ENCODE results near the gene ATP4A.
A peak's percentile ranks its signal among the peaks of the same experiment; 100 is the strongest.

Gene ATP4A

GRCh38 chr19:35524181-35524837, 39.1 kb downstream of the ATP4A start:
- DNase-seq (ENCODE audit: low read depth in 2 of 2): no peak

GRCh38 chr19:35522745-35523327, 40.6 kb downstream of the ATP4A start:
- DNase-seq (ENCODE audit: low read depth in 2 of 2): no peak

GRCh38 chr19:35521124-35521743, 42.2 kb downstream of the ATP4A start:
- DNase-seq (ENCODE audit: low read depth in 2 of 2): no peak

GRCh38 chr19:35519291-35519690, 44.2 kb downstream of the ATP4A start:
- DNase-seq (ENCODE audit: low read depth in 2 of 2): no peak

- DNase-seq (ENCODE audit: low read depth in 2 of 2): peak; percentile 91 to 93
Observed at GRCh38 chr19:35518313-35518712, 45.1 kb downstream of the ATP4A start.

GRCh38 chr19:35517342-35517741, 46.1 kb downstream of the ATP4A start:
- DNase-seq (ENCODE audit: low read depth in 2 of 2): no peak

- DNase-seq (ENCODE audit: low read depth in 2 of 2): no peak
Observed at GRCh38 chr19:35516310-35516709, 47.1 kb downstream of the ATP4A start.

GRCh38 chr19:35514282-35514809, 49.1 kb downstream of the ATP4A start:
- DNase-seq (ENCODE audit: low read depth in 2 of 2): no peak

GRCh38 chr19:35513628-35514281, 49.7 kb downstream of the ATP4A start, which contains the start of gene DMKN:
Gene DMKN, minus strand, starts transcription at chr19:35513649. Its CDS starts 174 bp downstream, at chr19:35513475.
- DNase-seq (ENCODE audit: low read depth in 2 of 2): no peak

GRCh38 chr19:35512831-35513627, 50.4 kb downstream of the ATP4A start:
- DNase-seq (ENCODE audit: low read depth in 2 of 2): no peak

- DNase-seq (ENCODE audit: low read depth in 2 of 2): no peak
Observed at GRCh38 chr19:35511337-35511736, 52.1 kb downstream of the ATP4A start.

GRCh38 chr19:35510626-35510964, 52.9 kb downstream of the ATP4A start:
- DNase-seq (ENCODE audit: low read depth in 2 of 2): no peak

- DNase-seq (ENCODE audit: low read depth in 2 of 2): no peak
Observed at GRCh38 chr19:35509861-35510625, 53.4 kb downstream of the ATP4A start.

- DNase-seq (ENCODE audit: low read depth in 2 of 2): no peak
Observed at GRCh38 chr19:35509018-35509652, 54.3 kb downstream of the ATP4A start.

- DNase-seq (ENCODE audit: low read depth in 2 of 2): no peak
Observed at GRCh38 chr19:35508129-35508528, 55.3 kb downstream of the ATP4A start.

GRCh38 chr19:35507561-35507960, 55.9 kb downstream of the ATP4A start:
- no peak for DNase-seq (ENCODE audit: low read depth in 2 of 2)

- no peak for DNase-seq (ENCODE audit: low read depth in 2 of 2)
Observed at GRCh38 chr19:35506011-35506410, 57.4 kb downstream of the ATP4A start.

- DNase-seq (ENCODE audit: low read depth in 2 of 2): no peak
Observed at GRCh38 chr19:35502751-35503150, 60.7 kb downstream of the ATP4A start.

- DNase-seq (ENCODE audit: low read depth in 2 of 2): no peak
Observed at GRCh38 chr19:35501684-35502083, 61.8 kb downstream of the ATP4A start.

GRCh38 chr19:35500611-35501010, 62.8 kb downstream of the ATP4A start:
- no peak for DNase-seq (ENCODE audit: low read depth in 2 of 2)

All from fibroblast of skin of left biceps (primary cell).